ENCODE results near the gene B3GAT1.
"Not testable (repeated sequence)": the region's sequence is repeated elsewhere in the genome, so short reads cannot be mapped to it uniquely, and the experiment has no call there.

B3GAT1 gene

GRCh38 chr11:134346976-134347350 lies 65.1 kb downstream of the B3GAT1 start:
- no peaks in the 10 kb centered on the region for H3K36me3 ChIP-seq (ENCODE audit: control insufficient read depth in 1 of 2, insufficient read depth in 2 of 2, low read length in 2 of 2)
- no peaks in the 10 kb centered on the region for H3K4me1 ChIP-seq (ENCODE audit: control insufficient read depth in 1 of 2, insufficient read depth in 2 of 2, low read length in 2 of 2)
- no peak overlapping the region for H3K27ac ChIP-seq (ENCODE audit: low read depth, low read length)
- H3K9me3 ChIP-seq (ENCODE audit: control insufficient read depth in 1 of 2, low read length in 2 of 2) = no peaks in the 10 kb centered on the region
- H3K27me3 ChIP-seq (ENCODE audit: control insufficient read depth in 1 of 2, insufficient read depth in 2 of 2, low read length in 2 of 2) = no peaks in the 10 kb centered on the region
- no peak overlapping the region for H3K9ac ChIP-seq (ENCODE audit: low read depth in 1 of 2, low read length in 2 of 2)
- H3K4me3 ChIP-seq (ENCODE audit: low read depth in 1 of 2, low read length in 2 of 2) = no peak overlapping the region

- Histone ChIP-seq H3K4me1 (ENCODE audit: control insufficient read depth in 1 of 2, insufficient read depth in 2 of 2, low read length in 2 of 2) (no peaks in the 10 kb centered on the region), H3K27me3 (ENCODE audit: control insufficient read depth in 1 of 2, insufficient read depth in 2 of 2, low read length in 2 of 2) (no peaks in the 10 kb centered on the region), H3K27ac (ENCODE audit: low read depth, low read length) (no peak overlapping the region), H3K36me3 (ENCODE audit: control insufficient read depth in 1 of 2, insufficient read depth in 2 of 2, low read length in 2 of 2) (no peaks in the 10 kb centered on the region), H3K9ac (ENCODE audit: low read depth in 1 of 2, low read length in 2 of 2) (no peak overlapping the region), H3K9me3 (ENCODE audit: control insufficient read depth in 1 of 2, low read length in 2 of 2) (no peaks in the 10 kb centered on the region), H3K4me3 (ENCODE audit: low read depth in 1 of 2, low read length in 2 of 2) (no peak overlapping the region)
Observed at GRCh38 chr11:134346101-134346975, 65.7 kb downstream of the B3GAT1 start.

GRCh38 chr11:134345237-134345550 lies 66.8 kb downstream of the B3GAT1 start:
- Histone ChIP-seq H3K4me1 (ENCODE audit: control insufficient read depth in 1 of 2, insufficient read depth in 2 of 2, low read length in 2 of 2) (peaks cover 8% of the 10 kb centered on the region in 2 donors), H3K9me3 (ENCODE audit: control insufficient read depth in 1 of 2, low read length in 2 of 2) (no peaks in the 10 kb centered on the region), H3K4me3 (ENCODE audit: low read depth in 1 of 2, low read length in 2 of 2) (no peak overlapping the region), H3K36me3 (ENCODE audit: control insufficient read depth in 1 of 2, insufficient read depth in 2 of 2, low read length in 2 of 2) (no peaks in the 10 kb centered on the region), H3K27me3 (ENCODE audit: control insufficient read depth in 1 of 2, insufficient read depth in 2 of 2, low read length in 2 of 2) (no peaks in the 10 kb centered on the region), H3K9ac (ENCODE audit: low read depth in 1 of 2, low read length in 2 of 2) (no peak overlapping the region), H3K27ac (ENCODE audit: low read depth, low read length) (no peak overlapping the region)

- not testable (repeated sequence) for H3K4me3 ChIP-seq (ENCODE audit: low read depth in 1 of 2, low read length in 2 of 2); H3K9me3 ChIP-seq (ENCODE audit: control insufficient read depth in 1 of 2, low read length in 2 of 2); H3K27ac ChIP-seq (ENCODE audit: low read depth, low read length); H3K27me3 ChIP-seq (ENCODE audit: control insufficient read depth in 1 of 2, insufficient read depth in 2 of 2, low read length in 2 of 2); H3K9ac ChIP-seq (ENCODE audit: low read depth in 1 of 2, low read length in 2 of 2); H3K36me3 ChIP-seq (ENCODE audit: control insufficient read depth in 1 of 2, insufficient read depth in 2 of 2, low read length in 2 of 2)
- H3K4me1 ChIP-seq (ENCODE audit: control insufficient read depth in 1 of 2, insufficient read depth in 2 of 2, low read length in 2 of 2) = peaks cover 11 to 13% of the 10 kb centered on the region in 2 donors
Observed at GRCh38 chr11:134344497-134345236, 67.4 kb downstream of the B3GAT1 start.

- Histone ChIP-seq H3K27me3 (ENCODE audit: control insufficient read depth in 1 of 2, insufficient read depth in 2 of 2, low read length in 2 of 2) (no peaks in the 10 kb centered on the region), H3K9ac (ENCODE audit: low read depth in 1 of 2, low read length in 2 of 2) (no peak overlapping the region), H3K27ac (ENCODE audit: low read depth, low read length) (no peak overlapping the region), H3K4me3 (ENCODE audit: low read depth in 1 of 2, low read length in 2 of 2) (no peak overlapping the region), H3K9me3 (ENCODE audit: control insufficient read depth in 1 of 2, low read length in 2 of 2) (no peaks in the 10 kb centered on the region), H3K36me3 (ENCODE audit: control insufficient read depth in 1 of 2, insufficient read depth in 2 of 2, low read length in 2 of 2) (no peaks in the 10 kb centered on the region), H3K4me1 (ENCODE audit: control insufficient read depth in 1 of 2, insufficient read depth in 2 of 2, low read length in 2 of 2) (peaks cover 11 to 23% of the 10 kb centered on the region in 2 donors)
Observed at GRCh38 chr11:134343646-134344045, 68.4 kb downstream of the B3GAT1 start.

GRCh38 chr11:134342572-134343340 lies 69.3 kb downstream of the B3GAT1 start:
- Histone ChIP-seq H3K27me3 (ENCODE audit: control insufficient read depth in 1 of 2, insufficient read depth in 2 of 2, low read length in 2 of 2) (no peaks in the 10 kb centered on the region), H3K27ac (ENCODE audit: low read depth, low read length) (no peak overlapping the region), H3K36me3 (ENCODE audit: control insufficient read depth in 1 of 2, insufficient read depth in 2 of 2, low read length in 2 of 2) (no peaks in the 10 kb centered on the region), H3K4me1 (ENCODE audit: control insufficient read depth in 1 of 2, insufficient read depth in 2 of 2, low read length in 2 of 2) (peaks cover 11 to 25% of the 10 kb centered on the region in 2 donors), H3K9me3 (ENCODE audit: control insufficient read depth in 1 of 2, low read length in 2 of 2) (no peaks in the 10 kb centered on the region), H3K9ac (ENCODE audit: low read depth in 1 of 2, low read length in 2 of 2) (no peak overlapping the region), H3K4me3 (ENCODE audit: low read depth in 1 of 2, low read length in 2 of 2) (no peak overlapping the region)

GRCh38 chr11:134341805-134342571 lies 70.1 kb downstream of the B3GAT1 start:
- Histone ChIP-seq H3K4me1 (ENCODE audit: control insufficient read depth in 1 of 2, insufficient read depth in 2 of 2, low read length in 2 of 2) (peaks cover 11 to 25% of the 10 kb centered on the region in 2 donors), H3K27ac (ENCODE audit: low read depth, low read length) (no peak overlapping the region), H3K4me3 (ENCODE audit: low read depth in 1 of 2, low read length in 2 of 2) (no peak overlapping the region), H3K36me3 (ENCODE audit: control insufficient read depth in 1 of 2, insufficient read depth in 2 of 2, low read length in 2 of 2) (no peaks in the 10 kb centered on the region), H3K27me3 (ENCODE audit: control insufficient read depth in 1 of 2, insufficient read depth in 2 of 2, low read length in 2 of 2) (no peaks in the 10 kb centered on the region), H3K9me3 (ENCODE audit: control insufficient read depth in 1 of 2, low read length in 2 of 2) (no peaks in the 10 kb centered on the region), H3K9ac (ENCODE audit: low read depth in 1 of 2, low read length in 2 of 2) (no peak overlapping the region)

- H3K9ac ChIP-seq (ENCODE audit: low read depth in 1 of 2, low read length in 2 of 2) = no peak overlapping the region
- no peak overlapping the region for H3K27ac ChIP-seq (ENCODE audit: low read depth, low read length)
- no peaks in the 10 kb centered on the region for H3K27me3 ChIP-seq (ENCODE audit: control insufficient read depth in 1 of 2, insufficient read depth in 2 of 2, low read length in 2 of 2)
- no peaks in the 10 kb centered on the region for H3K36me3 ChIP-seq (ENCODE audit: control insufficient read depth in 1 of 2, insufficient read depth in 2 of 2, low read length in 2 of 2)
- no peaks in the 10 kb centered on the region for H3K9me3 ChIP-seq (ENCODE audit: control insufficient read depth in 1 of 2, low read length in 2 of 2)
- peak overlapping the region in 1 of 2 donors; percentile 4 for H3K4me3 ChIP-seq (ENCODE audit: low read depth in 1 of 2, low read length in 2 of 2)
- H3K4me1 ChIP-seq (ENCODE audit: control insufficient read depth in 1 of 2, insufficient read depth in 2 of 2, low read length in 2 of 2) = peaks cover 11 to 25% of the 10 kb centered on the region in 2 donors
Observed at GRCh38 chr11:134340354-134340964, 71.6 kb downstream of the B3GAT1 start.

GRCh38 chr11:134339756-134340155 lies 72.3 kb downstream of the B3GAT1 start:
- Histone ChIP-seq H3K36me3 (ENCODE audit: control insufficient read depth in 1 of 2, insufficient read depth in 2 of 2, low read length in 2 of 2) (no peaks in the 10 kb centered on the region), H3K27me3 (ENCODE audit: control insufficient read depth in 1 of 2, insufficient read depth in 2 of 2, low read length in 2 of 2) (no peaks in the 10 kb centered on the region), H3K9me3 (ENCODE audit: control insufficient read depth in 1 of 2, low read length in 2 of 2) (no peaks in the 10 kb centered on the region), H3K27ac (ENCODE audit: low read depth, low read length) (no peak overlapping the region), H3K4me3 (ENCODE audit: low read depth in 1 of 2, low read length in 2 of 2) (peak overlapping the region in 1 of 2 donors; percentile 4), H3K4me1 (ENCODE audit: control insufficient read depth in 1 of 2, insufficient read depth in 2 of 2, low read length in 2 of 2) (peaks cover 11 to 25% of the 10 kb centered on the region in 2 donors), H3K9ac (ENCODE audit: low read depth in 1 of 2, low read length in 2 of 2) (no peak overlapping the region)

Data from duodenal mucosa (tissue), 2 donors.